SK-N-SH (cell line): ENCODE measurements around the gene MAP2K5. TPM values are rescaled to one million over a fixed set of nuclear protein-coding genes. Genes with fewer than 3 reads are reported as not detected.
A peak's percentile ranks its signal among the peaks of the same experiment; 100 is the strongest.

ENCODE experiments used
- CTCF ChIA-PET: fragments of 300-600, 350-600 bp; formaldehyde crosslinking; extraction: SDS; loops from one replicate; lab custom pipeline; 2021; lab: Yijun Ruan, JAX
- POLR2A ChIA-PET: fragments of 350-600 bp; sonication (Branson Sonifier 250); formaldehyde crosslinking; extraction: SDS; loops from one replicate; lab custom pipeline; 2020; ENCODE audit warnings: antibody characterized with exemption, inconsistent platforms; lab: Yijun Ruan, JAX
- DNase-seq: peaks from one replicate; pipeline ENCODE4 v3.0.0; 2012
- H2AFZ ChIP-seq: fragments of 200-600 bp; sonication (generic); 2 replicates; pipeline ENCODE4 v1.8.1; 2016; ENCODE audit warnings: antibody characterized with exemption, mild to moderate bottlenecking, low read depth
- H3F3A ChIP-seq: fragments of 200-600 bp; sonication (generic); replicated peaks from 2 replicates; pipeline ENCODE3; 2016; ENCODE audit warnings: antibody characterized with exemption, mild to moderate bottlenecking; ENCODE audit not compliant: insufficient read depth
- H3K27ac ChIP-seq, 2 experiments: fragments of 200-500 bp in 1 of 2; fragments of 200-600 bp in 1 of 2; sonication (Bioruptor generic) in 1 of 2; sonication (generic), shearing (Covaris generic) in 1 of 2; 2 replicates each; pipeline versions ENCODE4 v1.5.1 to v1.6.1; 2014 to 2016; ENCODE audit warnings: low read depth in 2 of 2, inconsistent platforms in 1 of 2, low read length in 1 of 2, mild to moderate bottlenecking in 1 of 2, mixed read lengths in 1 of 2
- H3K27me3 ChIP-seq: fragments of 200-600 bp; sonication (generic), shearing (Covaris generic); 2 replicates; pipeline ENCODE4 v1.6.1; 2016; ENCODE audit warnings: mixed run types; ENCODE audit not compliant: insufficient read depth
- H3K36me3 ChIP-seq, 2 experiments: fragments of 200-500 bp in 1 of 2; fragments of 200-600 bp in 1 of 2; sonication (Bioruptor generic) in 1 of 2; sonication (generic) in 1 of 2; replicated peaks in 1 of 2; 2 replicates each; pipeline versions ENCODE3 to v1.5.1; 2014 to 2016; ENCODE audit warnings: low read length in 1 of 2, mild to moderate bottlenecking in 1 of 2; ENCODE audit not compliant: insufficient read depth in 2 of 2, control insufficient read depth in 1 of 2
- H3K4me1 ChIP-seq, 2 experiments: fragments of 200-500 bp in 1 of 2; fragments of 200-600 bp in 1 of 2; sonication (Bioruptor generic) in 1 of 2; sonication (generic), shearing (Covaris generic) in 1 of 2; 2 replicates each; pipeline versions ENCODE4 v1.5.1 to v1.6.1; 2014 to 2016; ENCODE audit warnings: low read depth in 1 of 2, low read length in 1 of 2, mixed run types in 1 of 2; ENCODE audit not compliant: insufficient read depth in 2 of 2, control insufficient read depth in 1 of 2
- H3K4me2 ChIP-seq: fragments of 200-600 bp; sonication (generic), shearing (Covaris generic); 2 replicates; pipeline ENCODE4 v1.6.1; 2017; ENCODE audit warnings: mixed run types
- H3K4me3 ChIP-seq, 2 experiments: fragments of 200-500 bp in 1 of 2; fragments of 200-600 bp in 1 of 2; sonication (Bioruptor generic) in 1 of 2; sonication (generic), shearing (Covaris generic) in 1 of 2; 2 replicates each; pipeline versions ENCODE4 v1.5.1 to v1.8.1; 2014 to 2016; ENCODE audit warnings: low read depth in 2 of 2, inconsistent platforms in 1 of 2, low read length in 1 of 2, mild to moderate bottlenecking in 1 of 2, mixed read lengths in 1 of 2, moderate library complexity in 1 of 2
- H3K79me2 ChIP-seq: fragments of 200-600 bp; sonication (generic); 2 replicates; pipeline ENCODE4 v1.8.1; 2017; ENCODE audit warnings: mild to moderate bottlenecking; ENCODE audit not compliant: insufficient read depth
- H3K9ac ChIP-seq: fragments of 200-600 bp; sonication (generic); 2 replicates; pipeline ENCODE4 v1.6.1; 2017; ENCODE audit warnings: mixed run types
- H3K9me2 ChIP-seq: fragments of 200-600 bp; sonication (generic); 2 replicates; pipeline ENCODE4 v1.6.1; 2017; ENCODE audit warnings: mixed run types
- H3K9me3 ChIP-seq: fragments of 200-600 bp; sonication (generic); 2 replicates; pipeline ENCODE4 v1.6.1; 2017; ENCODE audit warnings: mixed run types, mild to moderate bottlenecking, moderate library complexity
- H4K20me1 ChIP-seq: fragments of 200-600 bp; sonication (generic); 2 replicates; pipeline ENCODE4 v1.6.1; 2017; ENCODE audit warnings: mild to moderate bottlenecking, mixed run types; ENCODE audit not compliant: insufficient read depth
- EZH2phosphoT487 ChIP-seq: fragments of 200-600 bp; sonication (generic); IDR thresholded peaks from 2 replicates; pipeline ENCODE4 v1.6.1; 2017; ENCODE audit warnings: low read depth, mixed run types, mild to moderate bottlenecking, antibody characterized with exemption, moderate library complexity, borderline replicate concordance
- FOXJ3 ChIP-seq: sonication (generic); formaldehyde crosslinking; IDR thresholded peaks from 2 replicates; pipeline ENCODE4 v1.5.1; 2020; ENCODE audit warnings: mild to moderate bottlenecking, missing genetic modification reagents
- GABPA ChIP-seq: IDR thresholded peaks from 2 replicates; pipeline ENCODE4 v1.4.0; 2012; ENCODE audit warnings: low read depth, mild to moderate bottlenecking
- GATA2 ChIP-seq: sonication (generic); formaldehyde crosslinking; IDR thresholded peaks from 2 replicates; pipeline ENCODE4 v1.5.0; 2020; ENCODE audit warnings: mild to moderate bottlenecking, missing genetic modification reagents
- NFIC ChIP-seq: IDR thresholded peaks from 2 replicates; pipeline ENCODE4 v1.4.0; 2012; ENCODE audit warnings: borderline replicate concordance
- RAD21 ChIP-seq: IDR thresholded peaks from 2 replicates; pipeline ENCODE4 v1.6.1; 2012; ENCODE audit warnings: mild to moderate bottlenecking, low read length
- SIN3A ChIP-seq: IDR thresholded peaks from 2 replicates; pipeline ENCODE4 v1.6.1; 2012; ENCODE audit warnings: low read depth, mild to moderate bottlenecking, low read length, moderate library complexity, borderline replicate concordance
- WGBS: methylation state at CpG from one replicate; pipeline ENCODE4 v1.1.6; 2017; ENCODE audit warnings: low lambda C conversion rate; 5-methylcytosine and 5-hydroxymethylcytosine counted together
- polyA plus RNA-seq, 3 experiments: library from polyadenylated mRNA; depleted of rRNA; stranded (reverse); fragments of >200 nt; gene quantifications; 2 replicates each; pipeline ENCODE4 v1.2.3, GENCODE V29; 2012
- TF ChIP-seq, protein P1 (sequence below): IDR thresholded peaks from 2 replicates; pipeline ENCODE4 v1.4.0; 2012; ENCODE audit warnings: low read depth
- TF ChIP-seq, protein P2 (sequence below): fragments of 200-600 bp; sonication (generic); IDR thresholded peaks from 2 replicates; pipeline ENCODE4 v1.6.1; 2017; ENCODE audit warnings: antibody characterized with exemption, mild to moderate bottlenecking, moderate library complexity
- TF ChIP-seq, protein P3 (sequence below): IDR thresholded peaks from 2 replicates; pipeline ENCODE4 v1.6.1; 2012; ENCODE audit warnings: mild to moderate bottlenecking, low read depth, low read length, moderate library complexity

MAP2K5 gene
- polyA plus RNA-seq, 1 of the 3 experiments (the other 2 are of a cell fraction): 6.2 TPM

DNA sequence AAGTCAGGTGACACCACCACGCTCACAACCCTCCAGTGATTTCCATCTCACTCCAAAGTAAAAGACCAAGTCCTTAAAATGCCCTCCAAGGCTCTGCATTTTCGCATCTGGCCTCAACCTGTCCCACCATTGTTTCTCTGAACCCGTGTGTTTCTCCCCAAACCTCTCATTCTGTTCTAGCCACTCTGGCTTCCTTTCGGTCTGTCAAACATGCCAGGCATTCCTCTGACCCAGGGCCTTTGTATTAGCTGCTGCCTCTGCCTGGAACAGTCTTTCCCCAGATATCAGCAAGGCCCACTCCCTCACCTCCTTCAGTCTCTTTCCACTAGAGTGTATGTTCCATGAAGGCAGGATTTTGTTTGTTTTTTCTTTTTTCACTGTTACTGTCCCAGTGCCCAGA lies 16.0 kb downstream of the MAP2K5 start (continued):
- TF ChIP-seq, protein P1, sequence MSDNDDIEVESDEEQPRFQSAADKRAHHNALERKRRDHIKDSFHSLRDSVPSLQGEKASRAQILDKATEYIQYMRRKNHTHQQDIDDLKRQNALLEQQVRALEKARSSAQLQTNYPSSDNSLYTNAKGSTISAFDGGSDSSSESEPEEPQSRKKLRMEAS: no peak
- TF ChIP-seq NFIC (no peak), FOXJ3 (CRISPR knock-in tag) (no peak), GABPA (no peak), GATA2 (CRISPR knock-in tag) (no peak), RAD21 (no peak), EZH2phosphoT487 (no peak)

- Histone ChIP-seq H3K27ac (peak overlapping the region in 1 of 2 experiments; percentile 89; a peak in 2 of 4 replicates), H3F3A (peaks cover 6% of the 10 kb centered on the region), H4K20me1 (no peaks in the 10 kb centered on the region), H3K4me3 (no peak overlapping the region), H3K9ac (no peak overlapping the region), H3K27me3 (no peaks in the 10 kb centered on the region), H3K9me2 (no peaks in the 10 kb centered on the region), H3K79me2 (no peaks in the 10 kb centered on the region; the same call in 1 of the 2 replicates), H3K36me3 (peaks cover 42 to 46% of the 10 kb centered on the region in 2 experiments), H2AFZ (no peak overlapping the region), H3K4me1 (peaks cover 3 to 13% of the 10 kb centered on the region in 2 experiments; a peak in 3 of 4 replicates), H3K9me3 (peaks cover 7% of the 10 kb centered on the region; the same call in 1 of the 2 replicates), H3K4me2 (no peak overlapping the region)
- 89% methylated on average over 1 of the region's 1 CpG for WGBS
- POLR2A ChIA-PET: no interaction called here
- CTCF ChIA-PET: interaction anchor here (1.6 to 2.1 kb wide), 2 partner anchors 10 to 102 kb away, joined by 6 read pairs; no protein-coding TSS in a partner anchor
- no peak for DNase-seq
- TF ChIP-seq, protein P2, sequence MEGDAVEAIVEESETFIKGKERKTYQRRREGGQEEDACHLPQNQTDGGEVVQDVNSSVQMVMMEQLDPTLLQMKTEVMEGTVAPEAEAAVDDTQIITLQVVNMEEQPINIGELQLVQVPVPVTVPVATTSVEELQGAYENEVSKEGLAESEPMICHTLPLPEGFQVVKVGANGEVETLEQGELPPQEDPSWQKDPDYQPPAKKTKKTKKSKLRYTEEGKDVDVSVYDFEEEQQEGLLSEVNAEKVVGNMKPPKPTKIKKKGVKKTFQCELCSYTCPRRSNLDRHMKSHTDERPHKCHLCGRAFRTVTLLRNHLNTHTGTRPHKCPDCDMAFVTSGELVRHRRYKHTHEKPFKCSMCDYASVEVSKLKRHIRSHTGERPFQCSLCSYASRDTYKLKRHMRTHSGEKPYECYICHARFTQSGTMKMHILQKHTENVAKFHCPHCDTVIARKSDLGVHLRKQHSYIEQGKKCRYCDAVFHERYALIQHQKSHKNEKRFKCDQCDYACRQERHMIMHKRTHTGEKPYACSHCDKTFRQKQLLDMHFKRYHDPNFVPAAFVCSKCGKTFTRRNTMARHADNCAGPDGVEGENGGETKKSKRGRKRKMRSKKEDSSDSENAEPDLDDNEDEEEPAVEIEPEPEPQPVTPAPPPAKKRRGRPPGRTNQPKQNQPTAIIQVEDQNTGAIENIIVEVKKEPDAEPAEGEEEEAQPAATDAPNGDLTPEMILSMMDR: no peak
- TF ChIP-seq NFIC (no peak), SIN3A (no peak), EZH2phosphoT487 (no peak)
- TF ChIP-seq, protein P3, sequence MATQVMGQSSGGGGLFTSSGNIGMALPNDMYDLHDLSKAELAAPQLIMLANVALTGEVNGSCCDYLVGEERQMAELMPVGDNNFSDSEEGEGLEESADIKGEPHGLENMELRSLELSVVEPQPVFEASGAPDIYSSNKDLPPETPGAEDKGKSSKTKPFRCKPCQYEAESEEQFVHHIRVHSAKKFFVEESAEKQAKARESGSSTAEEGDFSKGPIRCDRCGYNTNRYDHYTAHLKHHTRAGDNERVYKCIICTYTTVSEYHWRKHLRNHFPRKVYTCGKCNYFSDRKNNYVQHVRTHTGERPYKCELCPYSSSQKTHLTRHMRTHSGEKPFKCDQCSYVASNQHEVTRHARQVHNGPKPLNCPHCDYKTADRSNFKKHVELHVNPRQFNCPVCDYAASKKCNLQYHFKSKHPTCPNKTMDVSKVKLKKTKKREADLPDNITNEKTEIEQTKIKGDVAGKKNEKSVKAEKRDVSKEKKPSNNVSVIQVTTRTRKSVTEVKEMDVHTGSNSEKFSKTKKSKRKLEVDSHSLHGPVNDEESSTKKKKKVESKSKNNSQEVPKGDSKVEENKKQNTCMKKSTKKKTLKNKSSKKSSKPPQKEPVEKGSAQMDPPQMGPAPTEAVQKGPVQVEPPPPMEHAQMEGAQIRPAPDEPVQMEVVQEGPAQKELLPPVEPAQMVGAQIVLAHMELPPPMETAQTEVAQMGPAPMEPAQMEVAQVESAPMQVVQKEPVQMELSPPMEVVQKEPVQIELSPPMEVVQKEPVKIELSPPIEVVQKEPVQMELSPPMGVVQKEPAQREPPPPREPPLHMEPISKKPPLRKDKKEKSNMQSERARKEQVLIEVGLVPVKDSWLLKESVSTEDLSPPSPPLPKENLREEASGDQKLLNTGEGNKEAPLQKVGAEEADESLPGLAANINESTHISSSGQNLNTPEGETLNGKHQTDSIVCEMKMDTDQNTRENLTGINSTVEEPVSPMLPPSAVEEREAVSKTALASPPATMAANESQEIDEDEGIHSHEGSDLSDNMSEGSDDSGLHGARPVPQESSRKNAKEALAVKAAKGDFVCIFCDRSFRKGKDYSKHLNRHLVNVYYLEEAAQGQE: no peak
Measured at GRCh38 chr15:67559158-67559557, 16.7 kb downstream of the MAP2K5 start.
